ENCODE results near the gene SULF2.

The SULF2 gene

DNA sequence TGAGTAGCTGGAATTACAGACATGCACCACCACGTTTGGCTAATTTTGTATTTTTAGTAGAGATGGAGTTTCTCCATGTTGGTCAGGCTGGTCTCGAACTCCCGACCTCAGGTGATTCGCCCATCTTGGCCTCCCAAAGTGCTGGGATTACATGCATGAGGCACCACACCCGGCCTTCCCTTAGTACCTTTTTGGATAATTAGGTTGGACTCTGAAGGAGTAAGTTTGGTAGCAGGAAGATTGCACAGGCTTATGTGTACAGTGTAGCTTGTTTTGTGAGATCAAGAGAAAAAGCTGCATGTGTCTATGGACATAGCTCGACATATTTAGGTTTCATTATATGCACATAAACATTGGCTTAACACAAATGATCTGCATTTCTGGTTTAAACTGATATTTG lies 166.8 kb downstream of the SULF2 start:
- H3K36me3 ChIP-seq (replicated peaks): peaks cover 9% of the 10 kb centered on the region
- TF ChIP-seq, protein P1, sequence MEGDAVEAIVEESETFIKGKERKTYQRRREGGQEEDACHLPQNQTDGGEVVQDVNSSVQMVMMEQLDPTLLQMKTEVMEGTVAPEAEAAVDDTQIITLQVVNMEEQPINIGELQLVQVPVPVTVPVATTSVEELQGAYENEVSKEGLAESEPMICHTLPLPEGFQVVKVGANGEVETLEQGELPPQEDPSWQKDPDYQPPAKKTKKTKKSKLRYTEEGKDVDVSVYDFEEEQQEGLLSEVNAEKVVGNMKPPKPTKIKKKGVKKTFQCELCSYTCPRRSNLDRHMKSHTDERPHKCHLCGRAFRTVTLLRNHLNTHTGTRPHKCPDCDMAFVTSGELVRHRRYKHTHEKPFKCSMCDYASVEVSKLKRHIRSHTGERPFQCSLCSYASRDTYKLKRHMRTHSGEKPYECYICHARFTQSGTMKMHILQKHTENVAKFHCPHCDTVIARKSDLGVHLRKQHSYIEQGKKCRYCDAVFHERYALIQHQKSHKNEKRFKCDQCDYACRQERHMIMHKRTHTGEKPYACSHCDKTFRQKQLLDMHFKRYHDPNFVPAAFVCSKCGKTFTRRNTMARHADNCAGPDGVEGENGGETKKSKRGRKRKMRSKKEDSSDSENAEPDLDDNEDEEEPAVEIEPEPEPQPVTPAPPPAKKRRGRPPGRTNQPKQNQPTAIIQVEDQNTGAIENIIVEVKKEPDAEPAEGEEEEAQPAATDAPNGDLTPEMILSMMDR (IDR thresholded peaks at IDR 0.05; ENCODE audit: low read depth, low read length, missing control alignments): no peak
- DNase-seq: no peak
- H3K27me3 ChIP-seq (replicated peaks): no peaks in the 10 kb centered on the region
- in situ Hi-C loops (cut with HindIII; ENCODE audit: low pct_ligation_motif_present, low sequenced_read_pairs): loop anchor here (25.0 kb wide), 1 partner anchor 381 kb away; no protein-coding TSS in a partner anchor
- no peak overlapping the region for H3K27ac ChIP-seq
- H3K4me3 ChIP-seq (ENCODE audit: low read depth, low read length): no peak overlapping the region

DNA sequence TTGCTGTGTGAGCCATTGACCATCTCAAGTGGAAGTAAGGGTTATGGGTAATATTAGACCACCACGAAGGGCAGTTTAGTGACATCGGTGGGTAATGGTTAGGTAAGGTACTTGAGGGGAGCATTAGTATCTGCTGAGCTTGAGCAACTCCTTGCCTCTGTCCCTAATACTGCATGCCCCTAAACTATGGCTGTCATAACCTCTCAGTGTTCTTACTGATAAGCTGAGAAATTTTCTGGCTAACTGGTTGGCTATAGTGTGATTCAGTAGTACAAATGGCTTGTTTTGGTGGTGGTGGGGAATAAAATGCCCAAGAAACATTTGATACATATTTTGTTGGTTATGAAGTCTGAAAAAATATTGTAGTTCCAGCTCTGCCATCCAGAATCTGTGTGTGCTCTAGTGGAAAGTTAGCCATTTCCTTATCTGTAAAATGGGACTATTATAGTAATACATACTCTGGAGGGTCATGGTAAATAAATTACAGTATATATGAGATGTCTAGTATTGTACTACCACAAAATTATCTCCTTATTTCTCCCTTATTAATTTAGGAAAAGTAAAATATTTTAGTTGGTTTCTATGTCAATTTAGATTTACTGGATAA lies 170.5 kb downstream of the SULF2 start:
- no peak for DNase-seq
- Histone ChIP-seq H3K27me3 (replicated peaks) (no peaks in the 10 kb centered on the region), H3K27ac (no peak overlapping the region), H3K36me3 (replicated peaks) (no peaks in the 10 kb centered on the region), H3K4me3 (ENCODE audit: low read depth, low read length) (no peak overlapping the region)
- TF ChIP-seq, protein P1 (IDR thresholded peaks at IDR 0.05; ENCODE audit: low read depth, low read length, missing control alignments): no peak
- in situ Hi-C loops (cut with HindIII; ENCODE audit: low pct_ligation_motif_present, low sequenced_read_pairs): loop anchor here (25.0 kb wide), 1 partner anchor 378 kb away; no protein-coding TSS in a partner anchor

DNA sequence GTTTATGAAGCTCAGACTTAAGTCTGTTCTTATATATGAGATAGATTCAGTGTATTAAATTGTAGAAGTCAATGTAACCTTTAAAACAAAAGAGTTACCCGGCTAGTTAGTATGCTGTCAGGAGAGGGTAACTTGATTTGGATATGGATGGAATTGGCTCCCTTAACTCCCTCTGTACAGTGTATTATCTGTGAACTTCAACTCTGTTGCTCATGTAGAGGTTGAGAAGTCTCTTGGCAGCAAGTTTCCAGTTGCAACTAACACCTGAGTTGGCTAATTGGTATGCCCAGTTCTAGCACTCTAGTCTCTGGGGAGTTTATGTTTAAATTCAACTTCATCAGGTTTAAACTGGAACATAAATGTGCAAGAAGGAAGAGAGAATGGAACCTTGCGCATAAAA lies 172.6 kb downstream of the SULF2 start:
- no peak overlapping the region for H3K27ac ChIP-seq

DNA sequence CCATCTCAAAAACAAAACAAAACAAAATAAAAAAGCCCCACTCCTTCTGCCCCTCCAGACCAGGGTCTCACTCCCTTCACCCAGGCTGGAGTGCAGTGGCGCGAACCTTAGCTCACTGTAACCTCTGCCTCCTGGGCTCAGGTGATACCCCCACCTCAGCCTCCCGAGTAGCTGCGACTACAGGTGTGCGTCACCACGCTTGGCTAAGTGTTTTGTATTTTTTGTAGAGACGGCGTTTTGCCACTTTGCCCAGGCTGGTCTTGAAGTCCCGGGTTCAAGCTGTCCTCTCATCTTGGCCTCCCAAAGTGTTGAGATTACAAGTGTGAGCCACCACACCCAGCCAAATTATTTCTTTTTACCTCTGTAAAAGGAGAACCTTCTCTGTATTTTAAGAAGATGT lies 173.5 kb downstream of the SULF2 start:
- no peak overlapping the region for H3K4me3 ChIP-seq (ENCODE audit: low read depth, low read length)
- TF ChIP-seq, protein P1 (IDR thresholded peaks at IDR 0.05; ENCODE audit: low read depth, low read length, missing control alignments): no peak
- in situ Hi-C loops (cut with HindIII; ENCODE audit: low pct_ligation_motif_present, low sequenced_read_pairs): loop anchor here (25.0 kb wide), 1 partner anchor 374 kb away; no protein-coding TSS in a partner anchor
- no peak overlapping the region for H3K27ac ChIP-seq
- no peak for DNase-seq
- H3K27me3 ChIP-seq (replicated peaks): no peaks in the 10 kb centered on the region
- H3K36me3 ChIP-seq (replicated peaks): no peaks in the 10 kb centered on the region

More for the DNA sequence above, 172.6 kb downstream of the SULF2 start:
- Histone ChIP-seq H3K4me3 (ENCODE audit: low read depth, low read length) (no peak overlapping the region), H3K27me3 (replicated peaks) (no peaks in the 10 kb centered on the region), H3K36me3 (replicated peaks) (no peaks in the 10 kb centered on the region)
- in situ Hi-C loops (cut with HindIII; ENCODE audit: low pct_ligation_motif_present, low sequenced_read_pairs): loop anchor here (25.0 kb wide), 1 partner anchor 375 kb away; no protein-coding TSS in a partner anchor
- TF ChIP-seq, protein P1 (IDR thresholded peaks at IDR 0.05; ENCODE audit: low read depth, low read length, missing control alignments): no peak
- no peak for DNase-seq

DNA sequence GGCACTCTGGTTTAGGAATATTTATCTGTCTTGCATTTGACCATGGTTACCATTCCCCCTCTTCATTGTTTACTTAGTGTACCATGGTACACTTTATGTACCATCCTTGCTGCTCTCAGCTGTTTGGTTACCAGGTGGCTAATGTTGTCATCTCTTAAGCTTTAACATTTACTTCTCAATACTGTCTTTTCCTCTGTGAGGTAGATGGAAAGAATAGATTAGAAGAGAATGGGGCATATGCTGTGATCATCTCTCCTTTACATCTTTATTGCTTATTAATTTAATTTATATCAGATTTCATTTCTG lies 174.4 kb downstream of the SULF2 start:
- Histone ChIP-seq H3K4me3 (ENCODE audit: low read depth, low read length) (no peak overlapping the region), H3K36me3 (replicated peaks) (peaks cover 3% of the 10 kb centered on the region), H3K27me3 (replicated peaks) (no peaks in the 10 kb centered on the region), H3K27ac (peak overlapping the region; percentile 74)
- TF ChIP-seq, protein P1 (IDR thresholded peaks at IDR 0.05; ENCODE audit: low read depth, low read length, missing control alignments): no peak
- DNase-seq: no peak
- in situ Hi-C loops (cut with HindIII; ENCODE audit: low pct_ligation_motif_present, low sequenced_read_pairs): loop anchor here (25.0 kb wide), 1 partner anchor 374 kb away; no protein-coding TSS in a partner anchor
